Activated CD8-positive, alpha-beta memory T cell treated with anti-CD3 and anti-CD28 coated beads, Interleukin-2, amount 10 ng/mL, durations not matched to agents 7 days and 5 days (primary cell): Measurements from ENCODE around the gene POMC. TPM values are rescaled to one million over a fixed set of nuclear protein-coding genes. Genes with fewer than 3 reads are reported as not detected.

Source experiments
- ATAC-seq: fragments of 150-1000 bp; cut with Tn5 transposase; one replicate; pipeline ENCODE4 v1.10.0; 2021; ENCODE audit warnings: moderate library complexity
- CTCF ChIA-PET: fragments of 350-600 bp; sonication (Branson Sonifier 250); formaldehyde crosslinking; loops from one replicate; lab custom pipeline; 2021; ENCODE audit warnings: antibody characterized with exemption; lab: Charles Lee
- DNase-seq: peaks from one replicate; pipeline ENCODE4 v3.0.0-alpha.2; 2020
- H3K27ac Mint-ChIP-seq: one replicate; pipeline ENCODE4 v1.8.0; 2021; ENCODE audit warnings: mild to moderate bottlenecking, mixed read lengths
- H3K27me3 Mint-ChIP-seq: one replicate; pipeline ENCODE4 v1.8.0; 2021; ENCODE audit warnings: mixed read lengths
- H3K36me3 Mint-ChIP-seq: one replicate; pipeline ENCODE4 v1.8.0; 2021; ENCODE audit warnings: mild to moderate bottlenecking, mixed read lengths
- H3K4me1 Mint-ChIP-seq: one replicate; pipeline ENCODE4 v1.8.0; 2021; ENCODE audit warnings: mixed read lengths
- H3K4me3 Mint-ChIP-seq: one replicate; pipeline ENCODE4 v1.8.0; 2021; ENCODE audit warnings: mild to moderate bottlenecking, moderate library complexity, mixed read lengths
- H3K9me3 Mint-ChIP-seq: one replicate; pipeline ENCODE4 v1.8.0; 2022; ENCODE audit warnings: low read depth, mixed read lengths
- total RNA-seq, 2 experiments: library from RNA; stranded (reverse); gene quantifications; one replicate each; pipeline ENCODE4 v1.2.3, GENCODE V29; 2021

The POMC gene
- total RNA-seq, 2 experiments from 2014 or later: 4.3 to 4.6 TPM

DNA sequence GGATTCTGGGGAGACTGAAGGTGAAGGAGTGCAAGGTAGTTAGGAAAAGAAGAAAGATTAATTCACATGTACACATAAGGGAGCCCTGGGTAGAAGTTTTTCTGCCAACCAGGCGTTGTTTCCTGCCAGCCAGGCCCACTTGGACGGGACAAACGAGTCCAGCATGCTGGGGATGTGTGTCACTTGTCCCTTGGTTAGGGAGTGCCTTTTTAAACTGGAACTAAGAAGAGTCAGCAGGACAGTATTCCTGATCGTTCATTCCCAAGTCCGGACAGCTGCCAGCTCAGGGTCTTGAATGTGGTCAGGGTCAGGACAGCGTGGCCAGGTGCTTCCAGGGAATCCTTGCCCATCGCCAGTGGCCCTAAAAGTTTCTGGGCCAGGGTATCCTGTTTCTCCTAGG lies 43.2 kb downstream of the POMC start:
- DNase-seq: no peak
- H3K4me1 Mint-ChIP-seq: peaks cover 4% of the 10 kb centered on the region
- no peak overlapping the region for H3K27ac Mint-ChIP-seq
- no peaks in the 10 kb centered on the region for H3K36me3 Mint-ChIP-seq
- H3K9me3 Mint-ChIP-seq: no peaks in the 10 kb centered on the region
- H3K27me3 Mint-ChIP-seq: peaks cover 14% of the 10 kb centered on the region
- H3K4me3 Mint-ChIP-seq: no peak overlapping the region
- ATAC-seq: no peak
- CTCF ChIA-PET: interaction anchor here (13.2 kb wide), 1 partner anchor 149 kb away, joined by 170 read pairs; no protein-coding TSS in a partner anchor

DNA sequence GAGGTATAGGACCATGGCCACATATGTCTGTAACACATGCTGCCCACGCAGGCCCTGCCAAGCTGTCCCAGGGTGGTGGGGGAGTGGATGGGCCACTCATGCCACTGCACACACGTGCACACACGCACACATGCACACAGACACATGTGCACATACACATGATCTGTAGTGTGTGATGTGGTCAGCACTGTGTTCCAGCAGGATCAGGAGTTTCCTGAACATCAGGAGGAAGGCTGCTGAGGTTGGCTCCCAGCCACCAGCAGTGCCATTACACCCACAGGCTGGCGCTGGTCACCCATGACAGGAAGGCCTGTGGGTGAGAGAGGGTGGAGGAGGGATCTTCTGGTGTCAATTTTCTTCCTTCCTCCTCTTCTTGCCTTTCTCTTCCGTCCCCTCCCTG lies 44.7 kb downstream of the POMC start:
- no peak overlapping the region for H3K27ac Mint-ChIP-seq
- no peak overlapping the region for H3K4me3 Mint-ChIP-seq
- ATAC-seq (no peak), DNase-seq (no peak)
- H3K9me3 Mint-ChIP-seq: no peaks in the 10 kb centered on the region
- H3K27me3 Mint-ChIP-seq: peaks cover 5% of the 10 kb centered on the region
- H3K4me1 Mint-ChIP-seq: peaks cover 2% of the 10 kb centered on the region
- no peaks in the 10 kb centered on the region for H3K36me3 Mint-ChIP-seq
- CTCF ChIA-PET: interaction anchor here (13.2 kb wide), 1 partner anchor 147 kb away, joined by 170 read pairs; no protein-coding TSS in a partner anchor

DNA sequence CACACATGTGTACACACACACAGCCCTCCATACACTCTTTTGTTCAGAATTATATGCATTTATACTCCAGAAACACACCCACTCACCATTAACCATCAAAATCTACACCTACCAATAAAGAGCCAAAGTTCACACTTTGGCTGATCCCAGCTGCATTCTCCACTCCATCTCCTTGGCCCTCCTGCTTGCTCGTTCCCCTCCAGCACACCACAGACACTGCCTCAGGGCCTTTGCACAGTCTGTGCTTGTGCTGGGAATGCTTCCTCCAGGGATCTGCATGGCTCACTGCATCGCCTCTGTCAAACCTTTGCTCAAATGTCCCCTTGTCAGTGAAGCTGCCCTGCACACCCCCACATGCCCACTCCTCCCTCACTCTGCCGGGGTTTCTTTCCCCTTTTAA lies 46.0 kb downstream of the POMC start:
- DNase-seq (no peak), ATAC-seq (no peak)
- CTCF ChIA-PET: interaction anchor here (13.2 kb wide), 1 partner anchor 146 kb away, joined by 170 read pairs; no protein-coding TSS in a partner anchor
- H3K27me3 Mint-ChIP-seq: peaks cover 6% of the 10 kb centered on the region
- peaks cover 2% of the 10 kb centered on the region for H3K4me1 Mint-ChIP-seq
- H3K36me3 Mint-ChIP-seq: no peaks in the 10 kb centered on the region
- H3K4me3 Mint-ChIP-seq: no peak overlapping the region
- no peaks in the 10 kb centered on the region for H3K9me3 Mint-ChIP-seq
- H3K27ac Mint-ChIP-seq: no peak overlapping the region

DNA sequence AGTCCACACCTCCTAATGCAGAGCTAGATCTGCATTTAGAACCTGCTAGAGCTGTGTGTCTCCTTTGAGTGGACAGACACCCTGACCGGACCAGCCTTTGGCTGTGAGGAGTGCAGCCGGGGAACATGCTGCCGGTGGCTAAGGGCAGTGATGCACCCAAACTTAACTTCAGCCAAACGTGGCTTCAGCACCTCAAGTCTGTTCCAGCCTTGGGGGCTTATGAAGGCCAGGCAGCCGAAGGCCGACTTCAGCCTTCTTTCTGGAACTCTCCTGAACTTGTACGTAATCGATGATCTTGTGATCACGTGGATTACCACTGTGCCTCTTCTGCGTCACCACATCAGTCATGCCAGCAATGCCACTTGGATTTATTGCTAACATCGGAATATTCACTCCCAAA lies 49.1 kb downstream of the POMC start:
- ATAC-seq: no peak
- peaks cover 2% of the 10 kb centered on the region for H3K4me1 Mint-ChIP-seq
- DNase-seq: no peak
- H3K4me3 Mint-ChIP-seq: no peak overlapping the region
- H3K27me3 Mint-ChIP-seq: peaks cover 6% of the 10 kb centered on the region
- H3K9me3 Mint-ChIP-seq: no peaks in the 10 kb centered on the region
- H3K27ac Mint-ChIP-seq: no peak overlapping the region
- no peaks in the 10 kb centered on the region for H3K36me3 Mint-ChIP-seq
- CTCF ChIA-PET: interaction anchor here (1.0 kb wide), 1 partner anchor 9 kb away, joined by 5 read pairs; no protein-coding TSS in a partner anchor

DNA sequence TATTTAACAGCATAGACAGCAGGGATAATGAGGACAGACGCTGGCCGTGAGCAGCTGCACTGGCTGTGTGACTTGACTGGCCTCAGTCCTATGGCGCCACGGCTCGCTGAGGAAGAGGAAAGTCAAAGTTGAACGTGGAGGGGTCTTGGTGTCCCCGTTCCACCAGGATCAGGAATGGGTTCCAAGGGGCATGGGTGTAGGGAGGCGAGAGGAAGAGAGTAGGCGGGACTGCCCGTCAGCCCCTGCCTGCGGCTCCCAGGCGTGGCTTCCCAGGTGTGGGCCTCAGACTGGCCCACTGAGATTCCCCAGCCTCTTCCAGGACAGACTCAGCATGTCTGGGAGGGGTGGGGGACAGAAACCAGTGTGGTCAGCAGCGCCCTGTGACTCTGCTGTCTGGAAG lies 51.4 kb downstream of the POMC start:
- ATAC-seq (no peak), DNase-seq (no peak)
- CTCF ChIA-PET: interaction anchor here (1.6 kb wide), 1 partner anchor 141 kb away, joined by 3 read pairs; no protein-coding TSS in a partner anchor
- H3K4me1 Mint-ChIP-seq: no peaks in the 10 kb centered on the region
- H3K9me3 Mint-ChIP-seq: no peaks in the 10 kb centered on the region
- no peaks in the 10 kb centered on the region for H3K36me3 Mint-ChIP-seq
- no peak overlapping the region for H3K27ac Mint-ChIP-seq
- H3K4me3 Mint-ChIP-seq: no peak overlapping the region
- peaks cover 8% of the 10 kb centered on the region for H3K27me3 Mint-ChIP-seq

DNA sequence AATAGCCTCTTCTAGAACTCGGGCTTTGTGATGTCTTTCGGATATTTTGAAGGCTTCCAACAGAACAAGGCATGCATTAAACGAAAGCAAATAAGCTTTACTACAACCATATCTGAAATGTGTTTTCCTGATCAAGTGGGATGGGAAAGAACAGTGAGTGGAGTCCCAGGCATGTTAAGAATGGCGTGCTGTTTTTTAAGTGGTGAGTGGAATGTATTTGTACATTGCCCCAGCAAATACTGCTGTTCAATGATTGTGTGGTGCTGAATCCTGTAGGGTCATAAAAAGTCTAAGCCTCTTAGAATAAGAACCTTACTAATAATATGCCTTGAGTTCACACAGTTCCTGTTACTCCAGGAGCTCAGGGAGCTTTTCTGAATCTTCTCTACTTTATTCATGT lies 52.5 kb downstream of the POMC start:
- Mint-ChIP-seq H3K4me1 (no peaks in the 10 kb centered on the region), H3K27me3 (peaks cover 5% of the 10 kb centered on the region), H3K27ac (no peak overlapping the region), H3K9me3 (no peaks in the 10 kb centered on the region), H3K4me3 (no peak overlapping the region), H3K36me3 (no peaks in the 10 kb centered on the region)
- ATAC-seq (no peak), DNase-seq (no peak)
- CTCF ChIA-PET: interaction anchor here (1.6 kb wide), 1 partner anchor 140 kb away, joined by 3 read pairs; no protein-coding TSS in a partner anchor

DNA sequence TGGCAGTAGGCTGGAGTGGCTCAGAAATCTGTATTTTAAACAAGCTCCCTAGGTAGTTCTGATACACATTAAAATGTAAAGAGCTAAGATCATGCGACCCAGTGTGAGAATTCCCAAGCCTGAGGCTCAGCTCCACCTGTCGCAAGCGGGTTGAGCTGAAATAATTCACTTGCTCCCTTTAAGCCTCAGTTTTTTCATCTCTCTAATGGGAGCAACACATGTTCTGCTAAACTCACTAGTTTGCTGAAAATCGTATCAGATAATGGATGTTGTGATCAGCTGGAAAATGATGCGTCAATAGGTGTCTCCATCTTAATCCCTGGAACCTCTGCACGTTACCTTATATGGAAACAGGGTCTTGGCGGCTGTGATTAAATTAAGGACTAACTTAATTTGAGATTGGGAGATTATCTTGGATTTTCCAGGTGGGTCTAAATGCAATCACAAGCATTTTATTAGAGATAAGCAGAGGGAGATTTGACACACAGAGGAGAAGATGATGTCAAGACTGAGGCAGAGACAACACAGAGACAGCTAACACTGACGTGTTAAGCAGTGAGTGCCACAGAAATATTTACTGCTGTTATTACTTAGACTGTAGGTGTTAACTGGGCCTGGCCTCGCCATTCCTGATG lies 53.0 kb downstream of the POMC start:
- CTCF ChIA-PET: no interaction called here
- H3K36me3 Mint-ChIP-seq: no peaks in the 10 kb centered on the region

DNA sequence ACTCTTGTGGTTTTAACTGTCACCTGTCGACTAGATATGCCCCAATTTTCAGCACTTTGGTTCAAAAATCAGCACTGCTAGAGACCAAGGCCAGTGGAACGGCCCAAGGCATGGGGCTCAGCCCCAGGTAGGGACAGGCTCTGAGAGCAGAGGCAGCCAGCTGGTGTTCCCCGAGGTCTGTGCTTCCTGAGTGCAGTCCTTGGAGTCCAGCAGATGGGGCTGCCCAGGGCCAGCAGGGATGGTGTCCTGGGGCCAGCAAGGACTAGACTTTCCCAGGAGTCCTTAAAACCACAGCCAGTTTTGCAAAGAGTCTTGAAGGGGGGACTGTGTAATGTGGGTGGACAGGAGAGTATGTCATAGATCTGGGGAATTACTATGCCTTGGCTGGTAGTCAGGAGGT lies 56.3 kb downstream of the POMC start:
- no peaks in the 10 kb centered on the region for H3K4me1 Mint-ChIP-seq
- no peaks in the 10 kb centered on the region for H3K9me3 Mint-ChIP-seq
- ATAC-seq: no peak
- DNase-seq: no peak
- no peak overlapping the region for H3K4me3 Mint-ChIP-seq
- no peaks in the 10 kb centered on the region for H3K36me3 Mint-ChIP-seq
- H3K27me3 Mint-ChIP-seq: peaks cover 4% of the 10 kb centered on the region
- CTCF ChIA-PET: no interaction called here
- no peak overlapping the region for H3K27ac Mint-ChIP-seq

More for the DNA sequence above, 53.0 kb downstream of the POMC start:
- no peak for DNase-seq
- Mint-ChIP-seq H3K9me3 (no peaks in the 10 kb centered on the region), H3K4me3 (no peak overlapping the region), H3K27ac (no peak overlapping the region), H3K4me1 (no peaks in the 10 kb centered on the region), H3K27me3 (peaks cover 5% of the 10 kb centered on the region)
- ATAC-seq: no peak

Other genes with a start within 250 kb of the POMC start
- 10 to 100 TPM; 81.4 to 85.0 TPM for gene ADCY3, start 248.3 kb downstream of the POMC start, total RNA-seq
- gene DNAJC27, start 196.6 kb downstream of the POMC start, total RNA-seq: 1 to 10 TPM; 6.5 to 8.7 TPM
- gene EFR3B, start 126.5 kb downstream of the POMC start, total RNA-seq: under 1 TPM; 0.23 to 0.61 TPM
- 10 to 100 TPM; 59.9 to 70.1 TPM for gene DNMT3A, start 173.3 kb upstream of the POMC start, total RNA-seq